ENCODE measurements around the gene SMCO4.
A peak's percentile ranks its signal among the peaks of the same experiment; 100 is the strongest.
"Not testable (repeated sequence)": the region's sequence is repeated elsewhere in the genome, so short reads cannot be mapped to it uniquely, and the experiment has no call there.

Gene SMCO4

GRCh38 chr11:93560199-93560932 lies 17.2 kb upstream of the SMCO4 start:
- no peak for DNase-seq (ENCODE audit: low read depth)

GRCh38 chr11:93559681-93560080 lies 16.5 kb upstream of the SMCO4 start:
- DNase-seq (ENCODE audit: low read depth): no peak

DNA sequence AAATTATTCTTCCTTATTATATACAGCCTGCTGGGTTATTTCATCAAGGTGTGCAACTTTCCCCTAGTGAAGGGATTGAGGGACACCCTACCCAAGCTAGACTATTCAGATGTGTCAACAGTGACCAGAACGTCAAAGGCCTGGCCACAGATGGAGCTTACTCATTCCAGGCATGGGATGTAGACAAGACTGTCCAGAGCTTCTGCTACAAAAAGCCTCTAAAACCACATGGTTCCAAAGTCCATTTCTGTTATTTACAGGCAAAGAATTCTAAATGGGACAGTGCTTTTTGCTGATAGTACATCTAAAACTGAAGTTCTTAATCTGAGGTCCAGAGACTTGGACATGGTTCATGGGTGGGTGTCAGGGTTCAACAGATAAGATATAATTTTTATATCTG lies 9.7 kb upstream of the SMCO4 start:
- DNase-seq (ENCODE audit: low read depth): no peak

DNA sequence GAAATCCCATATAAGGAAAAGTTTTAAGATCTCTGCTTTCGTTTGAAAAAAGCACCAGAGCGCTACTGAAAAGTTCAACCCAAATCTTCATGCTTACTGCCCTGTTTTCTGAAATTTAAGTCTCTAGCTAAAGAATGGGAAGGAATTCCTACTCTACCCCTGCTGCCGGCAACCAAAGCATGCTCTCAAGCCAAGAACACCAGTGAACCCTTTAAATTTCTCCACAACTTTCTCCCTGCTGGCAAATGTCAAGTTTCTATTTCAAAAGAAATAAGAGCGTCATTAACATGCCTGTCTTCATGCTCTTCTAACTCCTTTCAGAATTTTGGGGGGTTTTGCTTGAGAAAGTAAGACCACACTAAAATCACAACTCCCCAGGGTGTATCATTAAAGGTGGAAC lies 6.8 kb upstream of the SMCO4 start:
- DNase-seq (ENCODE audit: low read depth): no peak

DNA sequence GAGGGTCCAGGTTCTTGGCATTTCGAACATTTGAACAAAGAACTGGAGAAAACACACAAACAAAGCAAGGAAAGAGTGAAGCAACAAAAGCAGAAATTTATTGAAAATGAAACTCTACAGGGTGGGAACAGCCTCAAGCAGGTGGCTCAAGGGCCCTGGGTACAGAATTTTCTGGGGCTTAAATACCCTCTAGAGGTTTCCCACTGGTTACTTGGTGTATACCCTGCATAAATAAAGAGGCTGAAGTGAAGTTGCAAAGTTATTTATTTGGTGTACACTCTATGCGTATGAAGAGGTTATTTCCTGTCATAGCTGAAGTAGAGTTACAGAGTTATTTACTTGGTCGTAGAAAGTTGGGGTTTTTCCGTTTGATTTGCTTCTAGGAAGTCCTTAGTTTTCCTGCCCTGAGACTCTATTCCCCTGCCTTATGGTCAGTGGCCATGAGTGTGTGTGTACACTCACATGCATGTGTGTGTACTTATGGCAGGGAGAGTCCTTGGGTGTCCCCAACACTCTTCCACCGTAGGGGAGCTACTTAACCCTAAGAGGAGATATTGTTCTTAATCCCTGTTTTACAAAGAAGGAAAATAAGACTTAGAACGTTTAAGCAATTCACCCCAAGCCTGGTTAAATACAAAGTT lies 5.6 kb upstream of the SMCO4 start:
- DNase-seq (ENCODE audit: low read depth): no peak

DNA sequence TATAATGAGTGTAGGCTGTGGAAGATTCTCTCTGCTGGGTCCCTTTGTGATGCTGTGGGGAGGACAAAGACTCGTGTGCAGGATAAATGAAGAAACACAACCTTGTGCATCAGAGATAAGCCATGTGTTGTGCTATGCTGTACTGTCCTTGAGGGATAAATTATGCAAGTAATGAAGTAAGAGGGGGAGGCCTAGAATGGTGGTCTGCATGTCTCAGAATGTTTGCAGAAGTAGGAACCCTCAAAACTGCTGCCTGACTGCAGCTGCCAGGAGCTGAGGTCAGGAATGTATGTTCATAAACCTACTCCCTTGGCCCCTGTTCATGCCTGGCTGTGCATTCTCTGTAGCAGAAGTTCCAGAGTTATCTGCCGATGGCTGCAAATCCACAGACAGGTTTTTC lies 4.6 kb upstream of the SMCO4 start:
- DNase-seq (ENCODE audit: low read depth): no peak

- no peak for DNase-seq (ENCODE audit: low read depth)
Observed at GRCh38 chr11:93547028-93547427, 3.8 kb upstream of the SMCO4 start.

DNA sequence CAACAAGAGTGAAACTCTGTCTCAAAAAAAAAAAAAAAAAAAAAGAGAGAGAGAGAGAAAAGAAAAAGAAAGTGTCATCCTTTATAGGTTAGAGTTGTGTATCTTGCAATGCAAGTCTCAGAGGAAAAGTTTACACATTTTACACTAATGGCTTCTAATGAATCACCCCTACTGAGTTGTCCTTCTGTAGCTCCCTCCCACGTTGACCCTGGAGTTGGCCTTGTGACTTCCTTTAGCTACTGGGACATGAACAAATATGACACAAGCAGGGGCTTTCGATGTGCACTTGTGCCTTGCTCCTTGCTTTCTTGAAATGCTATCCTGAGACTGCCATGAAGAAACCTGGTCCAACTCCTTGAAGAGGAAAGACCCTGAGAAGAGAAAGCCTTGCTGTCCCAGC lies 2.4 kb upstream of the SMCO4 start:
- DNase-seq (ENCODE audit: low read depth): no peak

DNA sequence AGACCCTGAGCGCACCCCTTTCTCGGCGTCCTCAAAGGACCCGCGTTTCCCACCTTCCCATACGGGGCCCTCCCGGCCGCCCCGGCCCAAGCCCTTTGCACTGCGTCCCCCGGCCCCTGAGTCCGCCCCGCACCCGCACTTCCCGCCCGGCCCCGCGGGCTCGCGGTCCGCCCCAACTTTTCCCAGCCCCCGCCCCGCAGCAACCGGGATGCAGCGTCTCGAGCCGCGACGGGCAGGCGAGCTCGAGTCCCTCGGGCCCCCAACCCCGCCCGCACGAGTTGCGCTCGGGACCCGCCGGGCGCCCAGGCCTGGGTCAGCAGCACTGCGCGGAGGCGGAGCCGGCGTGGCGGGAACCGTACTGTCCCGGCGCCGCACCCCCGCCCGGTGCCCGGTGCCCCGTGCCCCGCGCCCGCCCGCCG lies 371 bp downstream of the SMCO4 start:
- no peak for DNase-seq (ENCODE audit: low read depth)

- DNase-seq (ENCODE audit: low read depth): peak; percentile 28
Observed at GRCh38 chr11:93541884-93542810, 1.0 kb downstream of the SMCO4 start.

- no peak for DNase-seq (ENCODE audit: low read depth)
Observed at GRCh38 chr11:93540896-93541553, 2.2 kb downstream of the SMCO4 start.

DNA sequence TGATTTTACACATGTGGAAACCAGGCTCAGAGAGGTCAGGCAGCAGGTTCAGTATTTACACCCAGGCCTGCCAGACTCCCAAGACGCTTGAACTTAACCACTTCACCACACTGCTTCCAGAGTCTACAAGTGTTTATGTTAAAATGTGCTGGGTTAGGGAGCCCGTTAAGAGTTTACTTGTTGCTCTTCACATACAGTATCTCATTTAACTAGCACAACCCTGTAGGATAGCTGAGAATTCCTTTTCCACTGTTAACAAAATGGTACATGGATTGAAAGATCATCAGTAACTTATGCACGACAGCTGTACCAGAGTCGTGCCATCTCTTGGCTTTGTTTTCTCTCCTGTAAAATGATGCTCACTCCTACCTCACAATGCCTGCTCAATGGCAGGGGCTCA lies 2.9 kb downstream of the SMCO4 start:
- no peak for DNase-seq (ENCODE audit: low read depth)

- no peak for DNase-seq (ENCODE audit: low read depth)
Observed at GRCh38 chr11:93537767-93538261, 5.4 kb downstream of the SMCO4 start.

GRCh38 chr11:93537049-93537448 lies 6.1 kb downstream of the SMCO4 start:
- DNase-seq (ENCODE audit: low read depth): no peak

DNA sequence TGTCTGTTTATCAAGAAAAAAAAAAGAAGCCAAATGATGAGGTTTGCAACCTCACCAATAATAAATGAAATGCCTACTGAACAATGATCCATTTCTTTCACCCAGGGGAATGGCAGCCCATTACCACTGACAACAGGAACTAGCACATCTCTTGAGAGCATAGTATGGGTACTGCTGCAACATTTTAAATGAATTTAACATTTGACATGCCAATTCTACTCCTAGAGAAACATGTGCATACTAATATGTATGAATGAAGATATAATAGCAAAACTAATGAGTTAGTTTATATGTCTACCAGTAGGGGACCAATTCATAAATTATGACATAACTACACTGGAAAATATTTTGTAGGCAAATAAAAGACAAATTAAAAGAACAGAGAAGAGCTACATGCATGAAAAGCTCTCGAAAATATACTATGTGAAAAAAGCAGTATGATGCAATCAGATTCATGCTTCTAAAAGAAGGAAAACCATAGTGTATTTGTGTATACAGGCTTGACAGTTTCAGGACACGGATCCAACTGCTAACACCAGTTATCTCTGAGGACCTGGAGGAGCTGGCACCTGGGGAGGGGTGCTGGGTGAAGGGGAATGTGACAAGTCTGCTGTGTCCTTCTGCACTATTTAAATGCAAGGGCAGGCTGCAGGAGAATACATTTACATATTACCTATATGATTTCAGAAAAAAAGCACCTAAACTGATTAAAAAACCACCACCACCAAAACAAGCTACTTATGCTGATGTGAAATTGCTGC lies 6.9 kb downstream of the SMCO4 start:
- DNase-seq (ENCODE audit: low read depth): no peak

DNA sequence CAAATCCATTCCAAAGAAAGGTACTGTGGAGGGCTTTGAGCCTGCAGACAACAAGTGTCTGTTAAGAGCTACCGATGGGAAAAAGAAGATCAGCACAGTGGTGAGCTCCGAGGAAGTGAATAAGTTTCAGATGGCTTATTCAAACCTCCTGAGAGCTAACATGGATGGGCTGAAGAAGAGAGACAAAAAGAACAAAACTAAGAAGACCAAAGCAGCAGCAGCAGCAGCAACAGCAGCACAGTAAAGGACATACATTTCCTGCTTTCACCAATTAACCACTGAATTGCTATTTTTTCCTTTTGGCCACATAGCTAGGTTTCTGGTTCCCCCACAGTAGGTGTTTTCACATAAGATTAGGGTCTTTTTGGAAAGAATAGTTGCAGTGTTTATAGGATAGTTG lies 7.6 kb downstream of the SMCO4 start:
- DNase-seq (ENCODE audit: low read depth): not testable (repeated sequence)

GRCh38 chr11:93532806-93533205 lies 10.4 kb downstream of the SMCO4 start:
- DNase-seq (ENCODE audit: low read depth): no peak

DNA sequence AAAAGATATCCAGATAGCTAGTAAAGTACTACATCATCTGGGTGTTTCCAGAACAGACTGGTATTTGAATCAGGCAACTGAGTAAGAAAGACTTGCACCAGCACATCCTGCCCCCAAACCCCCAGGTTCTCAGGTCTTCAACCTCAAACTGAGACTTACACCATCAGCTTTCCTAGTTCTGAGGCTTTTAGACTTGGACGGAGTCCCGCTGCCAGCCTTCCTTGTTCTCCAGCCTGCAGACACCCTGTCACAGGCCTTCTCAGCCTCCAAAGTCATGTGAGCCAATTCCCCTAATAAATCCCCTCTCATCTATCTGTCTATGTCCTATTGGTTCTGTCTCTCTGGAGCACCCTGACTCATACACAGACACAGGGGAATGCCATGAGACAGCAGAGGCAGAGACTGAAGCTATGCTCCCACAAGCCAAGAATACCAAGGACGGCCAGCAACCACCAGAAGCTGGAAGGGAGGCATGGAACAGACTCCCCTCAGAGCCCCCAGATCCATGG lies 10.9 kb downstream of the SMCO4 start:
- DNase-seq (ENCODE audit: low read depth): no peak

DNA sequence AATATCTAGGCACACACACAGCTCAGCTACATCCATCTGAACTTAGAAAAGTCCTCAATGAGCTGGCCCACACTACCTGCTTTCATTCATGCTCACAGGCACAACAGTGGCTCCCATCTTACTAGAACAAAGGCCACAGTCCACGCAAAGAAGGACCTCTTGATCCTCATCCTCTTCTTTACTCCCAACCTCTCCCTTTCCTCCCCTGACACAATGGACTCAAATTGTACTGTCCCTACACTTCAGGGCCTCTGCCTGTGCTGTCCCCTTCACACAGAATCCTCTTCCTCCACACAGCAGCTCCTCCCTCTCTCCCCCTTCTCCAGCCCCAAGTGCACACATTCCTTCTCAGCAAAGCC lies 12.7 kb downstream of the SMCO4 start:
- DNase-seq (ENCODE audit: low read depth): no peak

DNA sequence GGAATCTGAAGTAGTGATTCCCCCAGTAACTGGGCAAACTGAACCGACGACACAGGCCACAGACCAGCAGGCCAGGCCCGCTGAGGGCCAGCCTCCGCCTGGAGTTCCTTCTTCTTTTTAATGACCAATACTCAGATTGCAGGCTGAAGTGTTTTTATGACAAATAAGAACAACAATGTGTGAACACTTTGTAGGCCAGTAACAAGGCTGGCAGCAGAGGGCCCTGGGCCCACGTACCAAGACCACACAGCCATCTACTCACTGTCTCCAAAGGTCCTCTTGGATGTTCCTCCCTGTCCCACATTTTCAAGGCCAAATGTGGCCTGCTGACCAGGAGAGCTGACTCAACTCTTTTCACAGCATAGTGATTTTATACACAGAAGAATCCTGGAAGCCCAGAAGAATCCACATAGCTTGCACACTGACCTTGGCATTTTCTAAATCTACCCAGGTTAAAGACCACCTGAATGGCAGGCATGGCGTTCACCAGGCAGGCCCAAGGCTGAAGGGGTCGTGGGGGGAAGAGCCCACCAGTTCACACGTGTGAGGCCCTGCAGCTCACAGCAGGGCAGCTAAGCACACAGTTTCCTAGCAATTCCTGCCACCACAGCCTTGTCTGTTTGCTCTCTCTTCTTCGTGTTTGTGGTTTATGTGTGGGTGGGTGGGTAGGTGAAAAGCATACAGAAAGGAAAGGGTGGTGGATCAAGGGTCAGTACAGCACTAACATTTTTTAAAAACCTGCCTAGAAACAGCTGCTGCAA lies 13.3 kb downstream of the SMCO4 start:
- DNase-seq (ENCODE audit: low read depth): no peak
